IMR-90 (cell line): Measurements from ENCODE around the gene CENPA. TPM values are rescaled to one million over a fixed set of nuclear protein-coding genes. Genes with fewer than 3 reads are reported as not detected.
A peak's percentile ranks its signal among the peaks of the same experiment; 100 is the strongest.

Experiments
- ATAC-seq: fragments of 200-7000 bp; cut with Tn5 transposase; 2 replicates; pipeline ENCODE4 v1.9.1; 2020; ENCODE audit warnings: low read depth, mild to moderate bottlenecking, moderate library complexity
- BruUV-seq: library from RNA; stranded (reverse); fragments of 400-500 nt; replicated peaks from 2 replicates; lab custom pipeline; 2021; lab: Mats Ljungman, UMichigan
- CTCF ChIA-PET: fragments of 300-600 bp; formaldehyde crosslinking; extraction: SDS; loops from one replicate; lab custom pipeline; 2021; ENCODE audit warnings: antibody characterized with exemption; lab: Yijun Ruan, JAX
- POLR2A ChIA-PET: fragments of 300-600 bp; sonication (Branson Sonifier 250); formaldehyde crosslinking; loops from one replicate; lab custom pipeline; 2022; ENCODE audit warnings: antibody characterized with exemption; ENCODE audit not compliant: unreplicated experiment; lab: Charles Lee
- DNase-seq: peaks from one replicate; pipeline ENCODE4 v3.0.0; 2013
- H2AFZ ChIP-seq: replicated peaks from 2 replicates; pipeline ENCODE3; 2013; ENCODE audit warnings: low read length, mild to moderate bottlenecking; ENCODE audit not compliant: poor library complexity
- H2AK5ac ChIP-seq: 2 replicates; pipeline ENCODE4 v1.6.1; 2013; ENCODE audit warnings: low read depth, low read length, inconsistent platforms
- H2AK9ac ChIP-seq: replicated peaks from 2 replicates; pipeline ENCODE3; 2013; ENCODE audit warnings: mild to moderate bottlenecking, low read depth, low read length, moderate library complexity; ENCODE audit not compliant: poor library complexity
- H2BK120ac ChIP-seq: 2 replicates; pipeline ENCODE4 v1.6.1; 2013; ENCODE audit warnings: low read depth, low read length, inconsistent platforms
- H2BK15ac ChIP-seq: 3 replicates; pipeline ENCODE4 v1.6.1; 2013; ENCODE audit warnings: low read depth, low read length, inconsistent platforms
- H2BK20ac ChIP-seq: 2 replicates; pipeline ENCODE4 v1.6.1; 2013; ENCODE audit warnings: low read depth, mild to moderate bottlenecking, inconsistent platforms, low read length, moderate library complexity
- H2BK5ac ChIP-seq: 2 replicates; pipeline ENCODE4 v1.6.1; 2013; ENCODE audit warnings: mild to moderate bottlenecking, low read depth, low read length, inconsistent platforms; ENCODE audit not compliant: poor library complexity, severe bottlenecking
- H3K14ac ChIP-seq: replicated peaks from 2 replicates; pipeline ENCODE4 v1.6.1; 2013; ENCODE audit warnings: low read depth, low read length, inconsistent platforms
- H3K18ac ChIP-seq: 2 replicates; pipeline ENCODE4 v1.6.1; 2013; ENCODE audit warnings: low read depth, low read length, control low read depth
- H3K23ac ChIP-seq: 2 replicates; pipeline ENCODE4 v1.6.1; 2013; ENCODE audit warnings: low read depth, low read length, inconsistent platforms
- H3K27ac ChIP-seq: 2 replicates; pipeline ENCODE4 v1.5.1; 2013; ENCODE audit warnings: mild to moderate bottlenecking, control low read depth, low read length; ENCODE audit not compliant: insufficient read depth
- H3K27me3 ChIP-seq: 2 replicates; pipeline ENCODE4 v1.6.1; 2013; ENCODE audit warnings: low read length; ENCODE audit not compliant: control insufficient read depth, insufficient read depth
- H3K36me3 ChIP-seq: 2 replicates; pipeline ENCODE4 v1.6.1; 2013; ENCODE audit warnings: low read length, mixed read lengths; ENCODE audit not compliant: control insufficient read depth, insufficient read depth
- H3K4ac ChIP-seq: 2 replicates; pipeline ENCODE4 v1.6.1; 2013; ENCODE audit warnings: low read depth, low read length, inconsistent platforms
- H3K4me1 ChIP-seq: 2 replicates; pipeline ENCODE4 v1.6.1; 2013; ENCODE audit warnings: low read length, mixed read lengths; ENCODE audit not compliant: control insufficient read depth, insufficient read depth
- H3K4me2 ChIP-seq: 2 replicates; pipeline ENCODE4 v1.6.1; 2013; ENCODE audit warnings: low read depth, mild to moderate bottlenecking, control low read depth, low read length, moderate library complexity
- H3K4me3 ChIP-seq: 2 replicates; pipeline ENCODE4 v1.5.1; 2013; ENCODE audit warnings: low read depth, mild to moderate bottlenecking, control low read depth, low read length, moderate library complexity; ENCODE audit not compliant: insufficient read depth
- H3K56ac ChIP-seq: 2 replicates; pipeline ENCODE4 v1.6.1; 2013; ENCODE audit warnings: low read length, inconsistent platforms; ENCODE audit not compliant: insufficient read depth; ENCODE audit errors: extremely low read depth
- H3K79me1 ChIP-seq, 2 experiments: 2 replicates each; pipeline ENCODE4 v1.6.1; 2013; ENCODE audit warnings: low read length in 2 of 2, inconsistent platforms in 1 of 2, low read depth in 1 of 2
- H3K9ac ChIP-seq: 2 replicates; pipeline ENCODE4 v1.6.1; 2013; ENCODE audit warnings: low read depth, low read length, control low read depth
- H3K9me1 ChIP-seq: 2 replicates; pipeline ENCODE4 v1.6.1; 2013; ENCODE audit warnings: low read length, inconsistent platforms; ENCODE audit not compliant: insufficient read depth
- H3K9me3 ChIP-seq: 2 replicates; pipeline ENCODE4 v1.6.1; 2013; ENCODE audit warnings: low read length; ENCODE audit not compliant: control insufficient read depth, insufficient read depth
- H4K20me1 ChIP-seq: 2 replicates; pipeline ENCODE4 v1.6.1; 2013; ENCODE audit warnings: low read length, inconsistent platforms; ENCODE audit not compliant: insufficient read depth
- H4K5ac ChIP-seq: 2 replicates; pipeline ENCODE4 v1.6.1; 2013; ENCODE audit warnings: mild to moderate bottlenecking, low read depth, low read length, control low read depth
- H4K8ac ChIP-seq, 2 experiments: 2 replicates each; pipeline ENCODE4 v1.6.1; 2013; ENCODE audit warnings: low read depth in 2 of 2, low read length in 2 of 2, control low read depth in 1 of 2, inconsistent platforms in 1 of 2
- H4K91ac ChIP-seq: 2 replicates; pipeline ENCODE4 v1.6.1; 2013; ENCODE audit warnings: low read depth, low read length, inconsistent platforms; ENCODE audit not compliant: insufficient read depth
- BHLHE40 ChIP-seq: fragments of 150-350 bp; IDR thresholded peaks from 2 replicates; pipeline ENCODE4 v1.6.1; 2016; ENCODE audit warnings: mild to moderate bottlenecking, low read depth, low read length
- CEBPB ChIP-seq: IDR thresholded peaks from 2 replicates; pipeline ENCODE4 v1.6.1; 2012; ENCODE audit warnings: low read depth, low read length, improper control_type of control experiment
- CHD1 ChIP-seq: IDR thresholded peaks from 2 replicates; pipeline ENCODE4 v1.6.1; 2012; ENCODE audit warnings: low read depth, low read length, improper control_type of control experiment
- FOS ChIP-seq: fragments of 150-350 bp; IDR thresholded peaks from 2 replicates; pipeline ENCODE4 v1.6.1; 2016; ENCODE audit warnings: low read depth, low read length
- MAFK ChIP-seq: IDR thresholded peaks from 2 replicates; pipeline ENCODE4 v1.6.1; 2012; ENCODE audit warnings: low read depth, low read length, improper control_type of control experiment
- MAZ ChIP-seq: IDR thresholded peaks from 2 replicates; pipeline ENCODE4 v1.6.1; 2012; ENCODE audit warnings: low read depth, mild to moderate bottlenecking, low read length, improper control_type of control experiment, moderate library complexity, borderline replicate concordance
- MXI1 ChIP-seq: IDR thresholded peaks from 2 replicates; pipeline ENCODE4 v1.6.1; 2012; ENCODE audit warnings: low read depth, mild to moderate bottlenecking, low read length, moderate library complexity, borderline replicate concordance
- NFE2L2 ChIP-seq: fragments of 150-350 bp; IDR thresholded peaks from 2 replicates; pipeline ENCODE4 v1.6.1; 2016; ENCODE audit warnings: low read depth, mild to moderate bottlenecking, low read length
- POLR2A ChIP-seq: IDR thresholded peaks from 2 replicates; pipeline ENCODE4 v1.6.1; 2012; ENCODE audit warnings: mild to moderate bottlenecking, low read depth, low read length
- RAD21 ChIP-seq: IDR thresholded peaks from 2 replicates; pipeline ENCODE4 v1.6.1; 2012; ENCODE audit warnings: low read length, improper control_type of control experiment
- RCOR1 ChIP-seq: IDR thresholded peaks from 2 replicates; pipeline ENCODE4 v1.6.1; 2012; ENCODE audit warnings: mild to moderate bottlenecking, low read length, improper control_type of control experiment; ENCODE audit not compliant: insufficient replicate concordance
- RFX5 ChIP-seq: IDR thresholded peaks from 2 replicates; pipeline ENCODE4 v1.8.0; 2012; ENCODE audit warnings: low read depth, mild to moderate bottlenecking, low read length, moderate library complexity
- SMC3 ChIP-seq: fragments of 150-350 bp; IDR thresholded peaks from 2 replicates; pipeline ENCODE4 v1.6.1; 2016; ENCODE audit warnings: low read depth, mild to moderate bottlenecking, antibody characterized with exemption, low read length, moderate library complexity
- WGBS, 2 experiments: methylation state at CpG; one replicate each; pipeline versions ENCODE4 v1.1.5 to v1.1.7; 2013; ENCODE audit warnings: missing lambda C conversion rate in 2 of 2; ENCODE audit not compliant: insufficient read length in 1 of 2; ENCODE audit errors: extremely low coverage in 2 of 2; 5-methylcytosine and 5-hydroxymethylcytosine counted together
- dilution Hi-C: fragments of 300-500 bp; cut with HindIII; formaldehyde crosslinking; loops from one replicate; pipeline ENCODE4 v1.14.3; 2018; ENCODE audit warnings: low sequenced_read_pairs; ENCODE audit not compliant: unreplicated experiment
- in situ Hi-C: fragments of 300-500 bp; cut with MboI; formaldehyde crosslinking; loops from 3 replicates; pipeline ENCODE4 v1.14.3; 2019; ENCODE audit warnings: low sequenced_read_pairs, inconsistent platforms, mixed read lengths
- intact Hi-C: fragments of 100-400 bp; cut with micrococcal nuclease; formaldehyde crosslinking; loops from 2 replicates; pipeline ENCODE4 v1.10.0; 2022
- polyA plus RNA-seq, 3 experiments: library from polyadenylated mRNA; depleted of rRNA; stranded (reverse); fragments of >200 nt; gene quantifications; 2 replicates each; pipeline ENCODE4 v1.2.3, GENCODE V29; 2012; ENCODE audit warnings: low replicate concordance in 1 of 3
- total RNA-seq: library from RNA; depleted of rRNA; stranded (reverse); fragments of >200 nt; gene quantifications from 2 replicates; pipeline ENCODE4 v1.2.3, GENCODE V29; 2012
- TF ChIP-seq, protein P1 (sequence below): fragments of 150-350 bp; IDR thresholded peaks from 2 replicates; pipeline ENCODE4 v1.6.1; 2017; ENCODE audit warnings: mild to moderate bottlenecking, antibody characterized with exemption, low read length, low read depth
- TF ChIP-seq, protein P2 (sequence below): conservative IDR thresholded peaks from 2 replicates; pipeline ENCODE4 v1.5.1; 2012; ENCODE audit warnings: mild to moderate bottlenecking, low read depth, low read length, improper control_type of control experiment
- TF ChIP-seq, protein P3 (sequence below): fragments of 150-350 bp; IDR thresholded peaks from 2 replicates; pipeline ENCODE4 v1.6.1; 2016; ENCODE audit warnings: low read depth, mild to moderate bottlenecking, low read length, moderate library complexity, borderline replicate concordance

The CENPA gene
- total and polyA plus RNA-seq, 2 of the 4 experiments (the other 2 are of a cell fraction): 7.7 to 14.9 TPM

DNA sequence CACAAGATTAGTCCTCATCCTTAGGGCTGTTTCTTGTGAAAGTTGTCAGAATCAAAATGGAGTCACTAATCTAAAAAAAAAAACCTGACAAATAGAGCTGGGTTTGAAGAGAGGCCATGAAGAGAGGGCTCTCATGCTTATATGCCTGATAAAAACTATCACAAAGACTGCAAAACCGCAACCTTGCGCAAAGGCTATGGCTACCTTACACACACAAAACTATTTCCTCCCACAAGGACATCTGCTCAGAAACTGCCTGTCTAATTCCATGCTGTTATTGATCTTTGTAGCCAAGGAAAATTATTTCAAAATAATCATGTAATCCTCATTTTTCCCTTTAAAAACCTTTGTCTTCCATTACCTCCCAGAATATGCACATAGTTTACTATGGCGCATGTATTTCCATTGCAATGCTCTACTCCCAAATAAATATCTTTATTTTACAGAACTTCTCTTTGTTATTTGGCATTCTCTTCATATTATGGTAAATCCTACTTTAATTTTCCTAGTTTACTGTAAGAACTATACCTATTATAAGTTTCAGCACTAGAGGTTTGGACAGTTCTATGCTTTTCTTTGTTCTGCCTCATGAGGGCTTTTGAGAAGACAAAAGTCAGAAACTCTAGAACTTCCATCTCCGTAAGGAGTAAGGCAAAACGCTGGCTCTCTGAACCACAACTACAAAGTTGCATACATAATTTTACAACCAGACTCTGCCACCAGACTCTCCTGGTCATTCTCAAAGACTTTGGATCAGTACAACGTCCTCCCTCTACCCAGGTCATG lies 52.5 kb downstream of the CENPA start:
- TF ChIP-seq RAD21 (no peak), POLR2A (no peak), MAFK (no peak), CEBPB (no peak), CHD1 (no peak), RCOR1 (no peak), BHLHE40 (no peak), NFE2L2 (no peak), FOS (no peak), SMC3 (no peak), MXI1 (no peak), MAZ (no peak), RFX5 (no peak)
- TF ChIP-seq, protein P1, sequence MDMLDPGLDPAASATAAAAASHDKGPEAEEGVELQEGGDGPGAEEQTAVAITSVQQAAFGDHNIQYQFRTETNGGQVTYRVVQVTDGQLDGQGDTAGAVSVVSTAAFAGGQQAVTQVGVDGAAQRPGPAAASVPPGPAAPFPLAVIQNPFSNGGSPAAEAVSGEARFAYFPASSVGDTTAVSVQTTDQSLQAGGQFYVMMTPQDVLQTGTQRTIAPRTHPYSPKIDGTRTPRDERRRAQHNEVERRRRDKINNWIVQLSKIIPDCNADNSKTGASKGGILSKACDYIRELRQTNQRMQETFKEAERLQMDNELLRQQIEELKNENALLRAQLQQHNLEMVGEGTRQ: no peak
- TF ChIP-seq, protein P2, sequence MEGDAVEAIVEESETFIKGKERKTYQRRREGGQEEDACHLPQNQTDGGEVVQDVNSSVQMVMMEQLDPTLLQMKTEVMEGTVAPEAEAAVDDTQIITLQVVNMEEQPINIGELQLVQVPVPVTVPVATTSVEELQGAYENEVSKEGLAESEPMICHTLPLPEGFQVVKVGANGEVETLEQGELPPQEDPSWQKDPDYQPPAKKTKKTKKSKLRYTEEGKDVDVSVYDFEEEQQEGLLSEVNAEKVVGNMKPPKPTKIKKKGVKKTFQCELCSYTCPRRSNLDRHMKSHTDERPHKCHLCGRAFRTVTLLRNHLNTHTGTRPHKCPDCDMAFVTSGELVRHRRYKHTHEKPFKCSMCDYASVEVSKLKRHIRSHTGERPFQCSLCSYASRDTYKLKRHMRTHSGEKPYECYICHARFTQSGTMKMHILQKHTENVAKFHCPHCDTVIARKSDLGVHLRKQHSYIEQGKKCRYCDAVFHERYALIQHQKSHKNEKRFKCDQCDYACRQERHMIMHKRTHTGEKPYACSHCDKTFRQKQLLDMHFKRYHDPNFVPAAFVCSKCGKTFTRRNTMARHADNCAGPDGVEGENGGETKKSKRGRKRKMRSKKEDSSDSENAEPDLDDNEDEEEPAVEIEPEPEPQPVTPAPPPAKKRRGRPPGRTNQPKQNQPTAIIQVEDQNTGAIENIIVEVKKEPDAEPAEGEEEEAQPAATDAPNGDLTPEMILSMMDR: no peak
- TF ChIP-seq, protein P3, sequence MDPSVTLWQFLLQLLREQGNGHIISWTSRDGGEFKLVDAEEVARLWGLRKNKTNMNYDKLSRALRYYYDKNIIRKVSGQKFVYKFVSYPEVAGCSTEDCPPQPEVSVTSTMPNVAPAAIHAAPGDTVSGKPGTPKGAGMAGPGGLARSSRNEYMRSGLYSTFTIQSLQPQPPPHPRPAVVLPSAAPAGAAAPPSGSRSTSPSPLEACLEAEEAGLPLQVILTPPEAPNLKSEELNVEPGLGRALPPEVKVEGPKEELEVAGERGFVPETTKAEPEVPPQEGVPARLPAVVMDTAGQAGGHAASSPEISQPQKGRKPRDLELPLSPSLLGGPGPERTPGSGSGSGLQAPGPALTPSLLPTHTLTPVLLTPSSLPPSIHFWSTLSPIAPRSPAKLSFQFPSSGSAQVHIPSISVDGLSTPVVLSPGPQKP: no peak
- Histone ChIP-seq H3K56ac (no peak overlapping the region), H3K27me3 (peaks cover 26% of the 10 kb centered on the region), H3K27ac (no peak overlapping the region), H4K20me1 (no peaks in the 10 kb centered on the region), H2AK5ac (no peak overlapping the region), H2AK9ac (no peak overlapping the region), H4K91ac (no peak overlapping the region), H3K9me1 (no peaks in the 10 kb centered on the region), H3K9me3 (no peaks in the 10 kb centered on the region), H2BK120ac (no peak overlapping the region), H3K79me1 (no peaks in the 10 kb centered on the region), H3K14ac (no peak overlapping the region), H3K23ac (no peak overlapping the region), H3K36me3 (no peaks in the 10 kb centered on the region), H3K4ac (no peak overlapping the region), H2BK5ac (no peak overlapping the region), H4K8ac (no peak overlapping the region), H3K18ac (no peak overlapping the region), H2BK15ac (no peak overlapping the region), H4K5ac (no peak overlapping the region), H2AFZ (no peak overlapping the region), H3K9ac (no peak overlapping the region), H3K4me2 (no peak overlapping the region), H3K4me1 (no peaks in the 10 kb centered on the region), H2BK20ac (no peak overlapping the region), H3K4me3 (no peak overlapping the region)
- ChIA-PET CTCF (no interaction called here), POLR2A (no interaction called here)
- DNase-seq: peak; percentile 36
- WGBS, 2 experiments: 24% methylated on average over 2 of the region's 6 CpGs; no CpG with 5 or more reads in 1 of the 2 experiments
- intact Hi-C loops (no loop called here), in situ Hi-C loops (no loop called here), dilution Hi-C loops (no loop called here)
- ATAC-seq: peak; percentile 46; the same call in 1 of the 2 replicates
- BruUV-seq: no TSS peak
